ENCODE results near the gene C10orf88. TPM values are rescaled to one million over a fixed set of nuclear protein-coding genes. Genes with fewer than 3 reads are reported as not detected.

The C10orf88 gene
- 10 to 100 TPM in 2 of 4 donors, 1 to 10 TPM in 2; 1.5 to 15.8 (median 8.5) TPM for total RNA-seq

DNA sequence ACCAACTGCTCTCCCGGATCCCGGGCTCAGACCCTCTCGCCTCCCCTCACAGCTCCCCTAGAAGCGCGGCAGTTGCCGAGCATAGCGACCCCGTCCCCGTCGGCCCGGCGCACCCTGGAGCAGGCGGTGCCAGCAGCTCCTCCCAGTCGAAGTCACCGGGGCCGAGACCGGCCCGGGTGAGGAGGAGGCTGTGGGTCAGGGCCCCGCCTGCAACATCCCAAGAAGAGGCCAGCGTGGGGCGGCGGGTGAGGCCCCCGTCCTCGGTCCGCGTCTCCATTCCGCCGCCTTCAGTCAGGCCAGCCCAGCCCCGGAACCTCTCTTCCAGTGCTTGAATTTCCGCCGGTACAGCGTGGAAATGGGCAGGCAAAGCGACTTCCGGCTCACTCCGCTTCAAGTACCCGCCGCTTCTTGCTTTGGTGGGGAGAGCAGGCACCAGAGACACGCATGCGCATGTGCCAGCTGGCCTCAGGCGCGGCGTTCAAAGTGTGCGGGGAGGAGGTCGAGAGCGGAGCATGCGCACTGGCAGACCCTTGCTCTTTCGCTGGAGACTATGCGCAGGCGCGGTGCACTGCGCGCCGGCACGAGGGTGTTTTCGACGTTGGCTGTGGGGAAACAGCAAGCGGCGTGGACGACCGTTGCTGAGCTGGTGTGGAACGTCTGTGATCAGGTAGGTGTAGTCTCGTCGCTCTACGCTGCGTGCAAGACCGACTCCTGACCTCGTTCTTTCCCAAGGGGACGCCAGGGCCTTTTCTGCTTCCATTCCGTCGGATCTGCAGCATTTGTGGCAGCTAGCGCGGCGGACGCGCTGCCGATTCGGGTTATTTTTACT, at the start of gene C10orf88:
Gene C10orf88 (minus strand): TSS at position 326 of the 829 bp plus-strand sequence. CDS start 49 bp downstream, at position 277.
- Histone ChIP-seq H3K9me3 (no peaks in the 10 kb centered on the region), H3K4me3 (peak within 1 kb of the TSS; percentile 95), H3K27me3 (no peaks in the 10 kb centered on the region), H3K4me1 (peaks cover 0 to 5% of the 10 kb centered on the region in 2 donors), H3K36me3 (no peaks in the 10 kb centered on the region), H3K27ac (peak within 1 kb of the TSS; percentile 56 to 78)
- DNase-seq, result peak; percentile 95 to 97
- intact Hi-C loops (cut with DNase I; ENCODE audit: low total_unique reads), result no loop called here
- peak in 2 of 4 experiments; percentile 8 to 39 for TF ChIP-seq CTCF (IDR thresholded peaks at IDR 0.05)
- no peak for TF ChIP-seq POLR2A (IDR thresholded peaks at IDR 0.05)

DNA sequence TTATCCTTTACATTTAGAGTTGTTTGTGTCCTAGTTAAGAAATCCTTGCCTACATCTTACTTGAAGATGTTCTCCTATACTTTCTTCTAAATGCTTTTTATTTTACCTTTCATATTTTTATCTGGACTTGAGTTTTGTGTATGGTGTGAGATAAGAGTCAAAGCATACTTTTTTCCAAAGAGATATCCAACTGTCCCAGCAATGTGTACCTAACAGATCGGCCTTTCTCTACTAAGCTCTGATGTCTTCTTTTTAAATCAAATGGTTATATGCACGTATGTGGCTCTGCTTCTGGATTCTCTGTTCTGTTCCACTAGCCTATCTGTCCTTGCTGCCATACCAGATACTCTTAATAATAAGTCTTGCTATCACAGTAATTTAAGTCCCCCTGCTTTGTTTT, 47.3 kb upstream of the C10orf88 start:
- Histone ChIP-seq H3K27me3 (no peaks in the 10 kb centered on the region), H3K4me3 (no peak overlapping the region), H3K36me3 (no peaks in the 10 kb centered on the region), H3K4me1 (peaks cover 0 to 3% of the 10 kb centered on the region in 2 donors), H3K9me3 (no peaks in the 10 kb centered on the region), H3K27ac (no peak overlapping the region)
- intact Hi-C loops (cut with DNase I; ENCODE audit: low total_unique reads), result no loop called here
- no peak for DNase-seq
- TF ChIP-seq CTCF (IDR thresholded peaks at IDR 0.05) (no peak), POLR2A (IDR thresholded peaks at IDR 0.05) (no peak)

DNA sequence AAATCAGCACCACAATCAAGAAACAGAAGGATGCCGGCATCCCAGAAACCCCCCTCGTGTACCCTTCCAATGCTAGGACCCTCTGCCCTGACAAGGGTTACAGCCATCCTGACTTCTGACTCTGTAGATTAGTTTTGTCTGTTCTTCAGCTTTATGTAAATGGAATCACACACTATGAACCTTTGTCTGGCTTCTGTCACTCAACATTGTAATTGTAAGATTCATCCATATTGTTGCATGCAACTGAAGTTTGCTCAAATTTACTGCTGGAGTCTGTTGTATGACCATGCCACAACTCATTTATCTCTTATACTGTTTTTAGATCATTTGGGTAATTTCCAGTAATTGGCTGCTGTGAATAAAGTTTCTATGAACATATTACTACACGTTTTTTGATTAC, 46.1 kb upstream of the C10orf88 start:
- TF ChIP-seq CTCF (IDR thresholded peaks at IDR 0.05), result no peak
- TF ChIP-seq POLR2A (IDR thresholded peaks at IDR 0.05), result no peak
- H3K4me1 ChIP-seq, result no peaks in the 10 kb centered on the region
- intact Hi-C loops (cut with DNase I; ENCODE audit: low total_unique reads), result no loop called here
- no peak overlapping the region for H3K4me3 ChIP-seq
- no peaks in the 10 kb centered on the region for H3K36me3 ChIP-seq
- H3K9me3 ChIP-seq, result no peaks in the 10 kb centered on the region
- no peak overlapping the region for H3K27ac ChIP-seq
- no peaks in the 10 kb centered on the region for H3K27me3 ChIP-seq
- DNase-seq, result no peak

DNA sequence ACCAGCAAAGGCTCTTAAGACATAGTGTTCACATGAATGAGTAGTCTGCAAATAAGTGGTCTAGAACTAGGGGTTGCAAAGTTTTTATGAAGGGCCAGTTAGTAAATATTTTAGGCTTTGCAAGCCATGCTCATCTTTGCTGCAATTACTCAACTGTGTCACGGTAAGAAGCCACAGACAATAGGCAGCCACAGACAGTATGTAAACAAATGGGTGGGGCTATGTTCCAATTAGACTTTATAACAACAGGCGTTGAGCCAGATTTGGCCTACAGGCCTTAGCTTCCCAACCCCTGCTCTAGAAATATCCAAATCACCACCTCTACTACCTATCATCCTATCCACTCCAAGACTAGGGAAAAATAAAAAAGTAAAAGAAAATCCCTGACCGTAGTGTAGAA, 45.3 kb upstream of the C10orf88 start:
- intact Hi-C loops (cut with DNase I; ENCODE audit: low total_unique reads), result no loop called here
- H3K9me3 ChIP-seq, result no peaks in the 10 kb centered on the region
- TF ChIP-seq POLR2A (IDR thresholded peaks at IDR 0.05), result no peak

GRCh38 chr10:122998934-122999333, 44.9 kb upstream of the C10orf88 start:
- Histone ChIP-seq H3K9me3 (no peaks in the 10 kb centered on the region), H3K4me1 (no peaks in the 10 kb centered on the region), H3K27me3 (no peaks in the 10 kb centered on the region), H3K27ac (no peak overlapping the region), H3K4me3 (no peak overlapping the region), H3K36me3 (no peaks in the 10 kb centered on the region)
- no peak for DNase-seq
- intact Hi-C loops (cut with DNase I; ENCODE audit: low total_unique reads), result no loop called here
- TF ChIP-seq CTCF (IDR thresholded peaks at IDR 0.05) (no peak), POLR2A (IDR thresholded peaks at IDR 0.05) (no peak)

More for the DNA sequence above, 45.3 kb upstream of the C10orf88 start:
- Histone ChIP-seq H3K4me1 (no peaks in the 10 kb centered on the region), H3K27me3 (no peaks in the 10 kb centered on the region), H3K27ac (no peak overlapping the region), H3K36me3 (no peaks in the 10 kb centered on the region), H3K4me3 (no peak overlapping the region)
- no peak for DNase-seq

Measured in uterus (tissue), 4 donors.